BLaER1 (cell line): ENCODE measurements around the gene DNMBP.
A peak's percentile ranks its signal among the peaks of the same experiment; 100 is the strongest.

ENCODE experiments used
- H3K27ac ChIP-seq: shearing (Covaris generic); formaldehyde crosslinking; 2 replicates; pipeline ENCODE4 v1.8.1; 2022
- H3K27me3 ChIP-seq: shearing (Covaris generic); formaldehyde crosslinking; 2 replicates; pipeline ENCODE4 v1.8.1; 2022
- H3K36me3 ChIP-seq: shearing (Covaris generic); formaldehyde crosslinking; 2 replicates; pipeline ENCODE4 v1.8.1; 2022
- H3K4me1 ChIP-seq: shearing (Covaris generic); formaldehyde crosslinking; 2 replicates; pipeline ENCODE4 v1.8.1; 2022
- H3K4me2 ChIP-seq: shearing (Covaris generic); formaldehyde crosslinking; 2 replicates; pipeline ENCODE4 v1.8.1; 2022
- H3K4me3 ChIP-seq: shearing (Covaris generic); formaldehyde crosslinking; 2 replicates; pipeline ENCODE4 v1.8.1; 2022
- H3K9ac ChIP-seq: shearing (Covaris generic); formaldehyde crosslinking; 2 replicates; pipeline ENCODE4 v1.8.1; 2022
- H3K9me3 ChIP-seq: shearing (Covaris generic); formaldehyde crosslinking; 2 replicates; pipeline ENCODE4 v1.8.1; 2022
- H4K20me1 ChIP-seq: shearing (Covaris generic); formaldehyde crosslinking; 2 replicates; pipeline ENCODE4 v1.8.1; 2022
- Cebpa-rat ChIP-seq: shearing (Covaris generic); IDR thresholded peaks from 2 replicates; pipeline ENCODE4 v1.8.1; 2022

DNMBP gene

DNA sequence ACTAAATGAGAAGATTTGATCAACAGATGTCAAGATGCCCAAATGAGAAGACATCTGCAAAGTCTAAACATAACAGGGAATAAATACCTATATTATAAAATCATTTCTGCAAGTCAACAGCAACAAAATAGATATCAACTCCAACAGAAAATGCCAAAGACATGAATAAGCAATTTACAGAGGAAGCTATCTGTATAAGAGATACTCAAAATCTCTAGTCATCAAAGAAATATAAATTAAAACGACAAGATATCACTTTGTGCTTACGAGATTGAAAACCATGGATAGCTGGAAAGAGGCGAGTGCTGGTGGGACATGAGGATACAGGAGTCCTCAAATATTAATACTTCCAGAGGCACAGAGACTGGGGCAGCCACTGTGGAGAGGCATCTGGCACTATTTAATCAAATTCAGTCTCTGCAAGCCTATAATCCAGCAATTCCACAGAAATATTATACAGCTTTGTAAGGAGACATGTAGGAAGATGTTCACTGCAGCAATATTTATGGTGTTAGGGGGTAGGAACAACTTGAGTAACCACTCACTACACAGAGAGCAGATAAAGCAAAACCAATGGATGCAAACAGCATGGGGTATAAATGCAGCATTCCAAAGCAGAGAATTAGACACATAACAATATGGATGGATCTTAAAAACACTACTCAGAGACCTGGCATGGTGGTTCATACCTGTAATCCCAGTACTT lies 4.8 kb downstream of the DNMBP start:
- Histone ChIP-seq H3K27ac (no peak overlapping the region), H3K4me1 (peaks cover 29% of the 10 kb centered on the region), H4K20me1 (peaks cover 25% of the 10 kb centered on the region; the same call in 1 of the 2 replicates), H3K4me2 (no peak overlapping the region), H3K9ac (no peak overlapping the region), H3K36me3 (no peaks in the 10 kb centered on the region), H3K9me3 (no peaks in the 10 kb centered on the region), H3K4me3 (no peak overlapping the region), H3K27me3 (no peaks in the 10 kb centered on the region)
- TF ChIP-seq Cebpa-rat: no peak

DNA sequence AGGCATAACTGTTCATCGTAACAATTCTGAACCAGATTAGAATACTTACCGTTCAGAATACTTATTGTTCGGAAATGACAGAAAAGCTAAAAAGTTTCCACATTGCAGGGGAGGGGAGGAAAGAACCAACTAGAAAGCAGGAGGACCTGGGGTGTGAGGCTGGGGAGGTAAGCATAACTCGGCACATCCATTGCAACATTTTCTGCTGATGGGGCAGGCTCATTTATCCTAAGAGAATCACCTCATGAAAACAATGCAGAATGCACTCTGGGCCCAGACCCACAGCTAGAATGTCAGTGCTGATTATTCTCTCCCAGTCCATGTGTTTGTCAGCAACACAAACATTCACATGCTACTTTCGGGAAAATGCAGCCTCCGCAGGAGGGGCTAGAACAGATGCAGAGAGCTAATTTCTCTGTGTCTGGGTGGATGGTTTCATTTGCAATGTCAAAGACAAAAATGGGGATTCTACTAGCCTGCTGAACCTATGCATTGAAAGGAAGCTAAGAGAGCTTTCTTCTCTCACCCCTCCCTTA lies 9.6 kb downstream of the DNMBP start:
- Histone ChIP-seq H3K4me1 (peaks cover 37% of the 10 kb centered on the region), H3K27ac (no peak overlapping the region), H3K36me3 (no peaks in the 10 kb centered on the region), H3K4me3 (no peak overlapping the region), H3K4me2 (no peak overlapping the region), H3K9me3 (no peaks in the 10 kb centered on the region), H3K27me3 (no peaks in the 10 kb centered on the region), H3K9ac (no peak overlapping the region), H4K20me1 (no peaks in the 10 kb centered on the region)
- TF ChIP-seq Cebpa-rat: no peak

DNA sequence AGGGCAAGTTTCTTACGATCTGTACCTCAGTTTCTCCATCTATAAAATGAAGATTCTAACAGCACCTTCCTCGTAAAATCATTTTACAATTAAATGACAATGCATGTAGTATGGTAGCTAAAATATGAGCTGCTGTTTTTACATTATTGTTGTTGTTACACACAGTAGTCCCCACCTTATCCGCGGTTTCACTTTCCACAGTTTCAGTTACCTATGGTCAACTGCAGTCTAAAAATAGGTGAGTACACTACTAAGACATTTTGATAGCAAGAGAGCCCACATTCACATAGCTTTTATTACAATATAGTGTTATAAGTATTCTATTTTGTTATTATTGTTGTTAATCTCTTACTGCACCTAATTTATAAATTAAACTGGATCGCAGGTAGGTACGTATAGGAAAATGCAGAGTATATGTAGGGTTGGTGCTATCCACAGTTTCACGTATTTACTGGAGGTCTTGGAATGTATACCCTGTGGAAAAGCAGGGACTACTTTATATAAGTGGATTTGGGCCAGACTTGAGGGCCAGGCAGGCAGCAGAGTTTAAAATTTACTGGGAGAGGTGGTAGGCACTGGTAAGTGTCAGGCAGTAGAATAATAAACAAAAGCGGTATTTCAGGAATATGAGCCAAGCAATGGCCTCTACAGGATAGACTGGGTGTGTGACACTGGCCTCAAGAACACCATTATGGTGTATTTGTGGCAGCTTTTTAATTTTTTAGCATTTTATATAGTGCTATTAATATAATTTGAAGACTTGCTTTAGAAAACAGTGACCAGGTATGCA lies 10.2 kb downstream of the DNMBP start:
- H4K20me1 ChIP-seq: no peaks in the 10 kb centered on the region
- H3K4me2 ChIP-seq: no peak overlapping the region

GRCh38 chr10:99998889-99999288 lies 10.9 kb downstream of the DNMBP start:
- no peak for TF ChIP-seq Cebpa-rat
- Histone ChIP-seq H3K4me3 (no peak overlapping the region), H4K20me1 (no peaks in the 10 kb centered on the region), H3K4me2 (no peak overlapping the region), H3K27me3 (no peaks in the 10 kb centered on the region), H3K4me1 (peaks cover 50% of the 10 kb centered on the region), H3K9me3 (no peaks in the 10 kb centered on the region), H3K36me3 (no peaks in the 10 kb centered on the region), H3K27ac (no peak overlapping the region), H3K9ac (no peak overlapping the region)

More for the DNA sequence above, 10.2 kb downstream of the DNMBP start:
- H3K9ac ChIP-seq: no peak overlapping the region
- H3K4me1 ChIP-seq: peaks cover 44% of the 10 kb centered on the region
- no peak overlapping the region for H3K27ac ChIP-seq
- no peak for TF ChIP-seq Cebpa-rat
- no peaks in the 10 kb centered on the region for H3K36me3 ChIP-seq
- no peaks in the 10 kb centered on the region for H3K9me3 ChIP-seq
- H3K27me3 ChIP-seq: no peaks in the 10 kb centered on the region
- no peak overlapping the region for H3K4me3 ChIP-seq

DNA sequence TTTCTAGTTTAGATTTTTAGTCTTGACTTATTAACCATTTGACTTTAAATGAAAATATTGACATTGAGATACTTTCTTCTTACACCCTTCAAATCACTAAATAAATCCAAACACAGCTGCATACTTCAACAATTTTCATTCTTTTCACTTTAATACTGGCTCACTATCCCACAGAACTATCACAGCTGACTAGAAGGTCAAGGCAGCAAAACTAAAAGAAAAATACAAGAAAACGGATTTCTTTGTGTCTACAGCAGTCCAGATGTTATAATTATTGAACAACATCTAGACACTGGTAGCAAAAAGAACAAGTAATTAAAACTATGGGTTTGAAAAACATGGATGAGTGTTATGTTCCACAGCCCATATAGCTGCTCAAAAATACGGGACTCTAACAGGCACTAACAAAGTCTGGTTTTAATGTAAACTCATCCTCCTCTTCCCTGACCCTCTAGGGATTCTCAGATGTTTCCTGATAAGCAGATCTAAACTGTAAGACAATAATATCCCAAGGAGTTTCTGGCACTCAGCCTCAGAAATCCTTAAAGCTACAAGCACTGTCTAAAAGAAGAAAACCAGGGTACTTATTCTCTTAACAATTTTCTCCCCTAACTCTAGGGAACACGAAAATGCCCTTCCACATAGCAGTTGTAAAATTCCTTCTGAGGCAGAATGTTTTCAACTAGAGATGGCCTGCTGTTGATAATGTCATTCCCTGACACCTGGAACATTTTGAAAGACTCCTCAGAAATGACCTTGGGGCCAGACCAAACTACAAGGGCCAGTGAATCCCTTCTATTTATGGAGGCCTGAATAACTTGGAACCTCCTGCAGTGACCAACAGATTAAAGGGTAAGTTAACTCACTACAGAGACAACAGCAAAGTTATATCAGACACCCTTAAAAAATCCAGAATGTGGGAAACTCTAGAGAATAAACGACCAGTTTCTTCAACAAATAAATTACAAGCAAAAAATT lies 12.8 kb downstream of the DNMBP start:
- no peaks in the 10 kb centered on the region for H3K36me3 ChIP-seq
- TF ChIP-seq Cebpa-rat: no peak

GRCh38 chr10:99995713-99996112 lies 14.0 kb downstream of the DNMBP start:
- H3K4me3 ChIP-seq: no peak overlapping the region
- H3K36me3 ChIP-seq: no peaks in the 10 kb centered on the region
- H4K20me1 ChIP-seq: no peaks in the 10 kb centered on the region
- no peak overlapping the region for H3K27ac ChIP-seq
- no peaks in the 10 kb centered on the region for H3K27me3 ChIP-seq
- peaks cover 55% of the 10 kb centered on the region for H3K4me1 ChIP-seq
- no peak for TF ChIP-seq Cebpa-rat
- H3K9me3 ChIP-seq: no peaks in the 10 kb centered on the region
- no peak overlapping the region for H3K9ac ChIP-seq
- peak overlapping the region; percentile 68 for H3K4me2 ChIP-seq

More for the DNA sequence above, 12.8 kb downstream of the DNMBP start:
- H3K4me2 ChIP-seq: peak overlapping the region; percentile 68
- H3K9ac ChIP-seq: peak overlapping the region; percentile 59
- no peaks in the 10 kb centered on the region for H3K9me3 ChIP-seq
- peaks cover 55% of the 10 kb centered on the region for H3K4me1 ChIP-seq
- H3K27ac ChIP-seq: peak overlapping the region; percentile 45
- H4K20me1 ChIP-seq: no peaks in the 10 kb centered on the region
- no peaks in the 10 kb centered on the region for H3K27me3 ChIP-seq
- no peak overlapping the region for H3K4me3 ChIP-seq

- H3K27me3 ChIP-seq: no peaks in the 10 kb centered on the region
- H3K4me3 ChIP-seq: no peak overlapping the region
- H3K4me2 ChIP-seq: peak overlapping the region; percentile 68
- no peaks in the 10 kb centered on the region for H3K36me3 ChIP-seq
- no peak overlapping the region for H3K9ac ChIP-seq
- H4K20me1 ChIP-seq: no peaks in the 10 kb centered on the region
- no peaks in the 10 kb centered on the region for H3K9me3 ChIP-seq
- peaks cover 55% of the 10 kb centered on the region for H3K4me1 ChIP-seq
- H3K27ac ChIP-seq: no peak overlapping the region
- TF ChIP-seq Cebpa-rat: no peak
Observed at GRCh38 chr10:99995269-99995668, 14.5 kb downstream of the DNMBP start.

- Histone ChIP-seq H4K20me1 (no peaks in the 10 kb centered on the region), H3K4me2 (peak overlapping the region; percentile 68), H3K36me3 (no peaks in the 10 kb centered on the region), H3K27me3 (no peaks in the 10 kb centered on the region), H3K4me1 (peaks cover 55% of the 10 kb centered on the region), H3K9me3 (no peaks in the 10 kb centered on the region), H3K27ac (no peak overlapping the region), H3K4me3 (no peak overlapping the region), H3K9ac (no peak overlapping the region)
- TF ChIP-seq Cebpa-rat: no peak
Observed at GRCh38 chr10:99994801-99995200, 14.9 kb downstream of the DNMBP start.
